Measurements from ENCODE around the gene ACSS1.

Gene ACSS1

GRCh38 chr20:24992487-24993205 lies 65.3 kb downstream of the ACSS1 start, which contains the start of gene APMAP:
Gene APMAP (minus strand): TSS chr20:24992751. CDS start chr20:24992688, 63 bp downstream.
- DNase-seq (ENCODE audit: low spot score) = peak; percentile 96

- peak; percentile 40 for DNase-seq (ENCODE audit: low spot score)
These were observed 65.9 kb downstream of the ACSS1 start for GRCh38 chr20:24991897-24992486.

DNA sequence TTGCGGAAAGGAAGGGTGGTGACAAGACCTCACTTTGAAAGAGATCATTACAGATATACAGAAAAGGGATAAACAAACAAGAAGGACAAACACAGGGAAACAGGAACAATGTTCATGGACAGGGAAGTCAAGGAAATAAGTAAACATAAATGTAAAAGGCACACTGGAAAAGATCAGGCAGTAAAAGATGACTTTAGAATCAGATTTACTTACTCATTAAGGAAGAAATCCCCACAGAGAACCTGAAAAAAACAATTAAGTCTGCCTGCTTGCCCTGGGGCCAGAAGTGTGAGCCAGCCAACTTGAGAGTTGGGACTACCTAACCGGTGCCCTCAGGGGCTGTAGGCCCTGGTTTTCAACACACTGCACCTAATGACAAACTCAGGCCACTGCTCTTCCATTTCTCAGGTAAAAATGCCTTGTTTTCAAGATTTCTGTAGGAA lies 67.1 kb downstream of the ACSS1 start:
- DNase-seq (ENCODE audit: low spot score) = no peak

DNA sequence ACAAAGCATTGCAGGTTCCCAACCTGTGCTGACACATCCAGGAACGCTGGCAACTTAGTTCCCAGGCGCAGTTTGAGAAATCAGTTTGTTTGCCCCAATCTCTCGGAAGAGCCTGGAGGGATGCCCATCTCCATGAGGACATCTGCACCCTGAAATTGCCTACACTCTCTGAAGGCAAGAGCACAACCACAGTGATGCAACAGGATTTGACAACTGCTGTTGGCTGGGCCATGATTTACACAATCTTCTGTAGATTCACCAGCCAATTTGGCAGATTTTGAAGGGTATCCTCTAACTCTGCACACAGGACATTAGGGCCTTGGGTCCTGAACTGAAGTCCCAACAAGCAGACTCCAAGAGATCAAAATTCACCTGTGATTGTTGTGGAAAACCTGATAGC lies 68.8 kb downstream of the ACSS1 start:
- no peak for DNase-seq (ENCODE audit: low spot score)

DNA sequence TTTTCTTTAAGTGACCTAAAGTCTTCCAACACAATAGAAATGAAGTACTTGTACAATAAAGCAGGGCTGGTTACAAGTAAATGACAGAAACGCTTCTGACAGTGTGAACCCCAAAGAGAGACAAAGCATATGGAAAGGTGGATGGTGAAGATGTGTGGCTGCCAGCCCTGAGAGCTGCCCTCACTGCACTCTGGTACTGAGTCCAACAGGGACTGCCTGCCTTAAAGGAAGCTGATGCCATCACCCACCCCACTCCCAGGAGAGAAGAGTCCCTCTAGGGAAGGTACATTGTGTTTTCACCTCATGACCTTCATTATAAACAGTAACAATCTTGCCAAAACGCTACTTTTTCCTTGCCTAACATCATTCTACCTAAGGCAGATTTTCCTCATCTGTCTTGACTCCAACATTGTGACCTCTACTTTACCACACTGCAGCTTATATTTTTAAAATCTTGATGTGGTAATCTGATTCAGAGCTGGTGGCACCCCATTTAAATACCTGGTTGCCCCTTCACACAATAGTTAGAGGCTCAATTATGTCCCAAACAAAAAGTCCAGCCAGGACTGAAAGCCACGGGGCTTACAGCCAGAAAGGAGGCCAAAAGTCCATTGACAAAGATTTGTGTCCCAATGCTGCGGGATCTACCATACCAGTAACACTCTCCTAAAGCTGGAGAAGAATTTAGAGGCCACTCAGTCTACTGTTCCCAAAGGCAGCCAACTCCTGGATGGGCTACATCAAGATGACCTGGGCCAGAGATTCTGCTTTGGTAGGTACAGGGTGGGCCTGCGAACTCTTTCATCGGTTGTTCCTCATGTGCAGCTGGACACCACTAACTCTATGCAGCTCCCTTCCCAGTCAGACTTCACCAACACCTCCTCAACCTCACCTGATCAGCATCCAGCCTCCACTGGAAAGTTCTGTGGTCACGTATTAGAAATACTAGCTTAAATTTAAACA lies 69.8 kb downstream of the ACSS1 start:
- DNase-seq (ENCODE audit: low spot score) = no peak

GRCh38 chr20:24987244-24987643 lies 70.7 kb downstream of the ACSS1 start:
- no peak for DNase-seq (ENCODE audit: low spot score)

DNA sequence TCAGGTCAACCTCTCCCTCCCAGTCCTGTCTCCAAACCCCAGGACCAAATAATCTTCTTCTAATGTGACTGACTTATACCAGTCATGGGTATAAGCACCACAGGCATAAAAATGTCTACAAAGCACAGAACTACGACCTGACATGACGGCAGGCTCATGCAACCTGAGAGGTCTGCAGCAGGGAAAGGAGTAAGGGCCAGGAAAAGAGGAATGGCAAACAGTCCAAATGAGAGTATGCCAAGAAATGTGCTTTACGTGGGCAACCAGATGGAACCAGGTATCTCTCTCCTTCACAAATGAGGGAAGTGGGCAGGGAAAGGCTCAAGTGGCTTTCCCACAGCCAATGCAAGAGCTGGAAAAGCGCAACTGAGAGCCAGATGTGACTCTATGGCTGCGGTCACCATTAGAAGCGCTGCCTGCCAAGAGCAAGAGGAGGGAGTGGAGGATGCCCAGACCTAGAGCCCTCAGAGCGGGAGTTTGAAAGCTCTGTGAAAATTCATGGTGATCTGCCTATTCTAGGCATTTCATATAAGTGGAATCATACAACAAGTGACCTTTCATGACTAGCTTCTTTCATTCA lies 71.4 kb downstream of the ACSS1 start:
- no peak for DNase-seq (ENCODE audit: low spot score)

- DNase-seq (ENCODE audit: low spot score) = no peak
These were observed 72.1 kb downstream of the ACSS1 start for GRCh38 chr20:24985802-24986201.

DNA sequence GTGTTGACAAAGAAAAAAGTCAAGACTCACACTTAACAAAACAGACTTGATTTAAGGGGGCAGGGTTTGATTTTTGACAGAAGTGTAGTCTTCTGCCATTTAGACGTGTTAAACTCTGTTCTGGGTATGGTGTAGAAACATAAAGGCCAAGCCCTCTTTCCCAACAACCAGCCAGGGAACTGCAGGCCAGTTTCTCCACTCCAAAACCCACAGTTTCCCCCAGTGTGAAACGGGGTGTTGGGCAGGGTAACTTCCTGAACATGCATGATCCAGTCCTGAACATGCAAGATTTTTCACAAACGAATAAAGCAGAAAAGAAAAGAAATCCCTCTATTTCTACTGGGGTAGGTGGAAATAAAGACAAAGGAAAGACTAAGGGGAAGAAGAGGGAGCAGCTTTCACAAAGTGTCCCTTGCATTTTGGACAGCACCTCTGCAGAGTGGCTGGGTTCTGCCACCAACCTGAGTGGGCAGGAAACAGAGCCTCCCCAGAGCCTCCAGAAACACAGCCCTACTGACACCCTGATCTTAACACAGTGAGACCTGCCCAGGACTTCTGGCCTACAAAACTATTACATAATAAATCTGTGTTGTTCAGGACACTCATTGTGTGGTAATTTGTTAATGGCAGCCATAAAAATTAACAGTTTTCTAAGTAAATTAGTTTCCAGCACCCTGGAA lies 72.8 kb downstream of the ACSS1 start:
- DNase-seq (ENCODE audit: low spot score) = no peak

GRCh38 chr20:24983896-24984295 lies 74.0 kb downstream of the ACSS1 start:
- no peak for DNase-seq (ENCODE audit: low spot score)

- DNase-seq (ENCODE audit: low spot score) = no peak
These were observed 76.1 kb downstream of the ACSS1 start for GRCh38 chr20:24981790-24982189.

DNA sequence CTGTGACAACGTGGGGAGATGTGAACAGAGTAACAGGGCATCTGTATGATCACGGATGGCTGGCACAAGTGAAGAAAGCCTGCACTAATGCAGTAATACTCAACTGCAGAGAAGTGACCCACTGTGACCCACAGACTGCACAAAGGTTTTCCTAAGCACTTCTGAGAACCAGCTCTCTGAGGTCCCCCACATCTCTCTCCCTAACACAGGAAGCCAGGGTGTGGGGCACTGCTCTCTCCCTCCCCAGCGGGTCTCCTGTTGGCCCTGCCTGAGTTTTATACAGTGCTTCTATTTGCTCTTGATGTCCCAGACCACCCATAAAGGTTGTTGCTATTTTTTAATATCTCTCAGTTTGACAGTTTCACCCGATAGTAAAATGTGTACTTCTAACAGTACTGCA lies 76.7 kb downstream of the ACSS1 start:
- no peak for DNase-seq (ENCODE audit: low spot score)

GRCh38 chr20:24980291-24981053 lies 77.5 kb downstream of the ACSS1 start:
- DNase-seq (ENCODE audit: low spot score) = no peak

DNA sequence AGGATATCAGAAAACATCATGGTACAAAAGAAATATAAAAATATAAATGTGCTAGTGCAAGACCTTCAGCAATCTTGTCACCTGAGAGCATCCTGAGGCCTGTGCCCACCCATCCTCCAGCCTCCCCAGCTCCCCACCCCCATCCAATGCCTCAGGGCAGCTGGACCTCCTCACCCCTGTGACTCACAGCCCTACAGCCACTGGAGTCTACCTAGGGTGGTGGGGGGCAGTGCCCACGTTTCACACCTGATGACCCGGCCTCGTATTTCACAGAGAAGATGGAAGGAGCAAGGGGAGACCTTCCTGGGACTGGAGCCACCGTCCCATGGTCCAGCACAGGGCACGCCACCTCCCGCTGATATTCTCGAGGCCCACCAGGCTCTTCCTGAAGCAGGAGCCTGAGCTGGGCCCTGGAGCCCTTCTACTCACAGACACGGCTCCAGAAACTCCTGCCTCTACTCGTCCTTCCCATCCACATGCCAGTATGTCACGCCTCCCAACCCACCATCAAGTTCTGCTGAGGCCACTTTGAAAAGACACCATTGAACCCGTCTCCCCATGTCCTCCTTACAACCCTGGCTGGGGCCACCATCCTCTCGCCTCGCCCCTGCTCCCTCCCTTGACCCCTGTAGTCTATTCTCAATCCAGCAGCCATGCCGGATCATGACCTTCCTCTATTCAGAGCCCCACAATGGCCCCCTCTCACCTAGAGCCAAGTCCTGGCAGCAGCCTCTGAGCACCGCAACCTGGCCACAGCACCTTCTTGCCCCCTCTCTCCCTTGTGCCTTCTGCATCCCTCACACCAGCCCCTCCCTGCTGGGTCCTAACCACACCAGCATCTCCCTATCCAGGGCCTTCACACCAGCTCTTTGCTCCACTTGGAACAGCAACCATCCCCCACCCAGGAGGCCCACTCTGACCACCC lies 78.6 kb downstream of the ACSS1 start:
- DNase-seq (ENCODE audit: low spot score) = no peak

- no peak for DNase-seq (ENCODE audit: low spot score)
These were observed 79.4 kb downstream of the ACSS1 start for GRCh38 chr20:24978513-24978912.

DNA sequence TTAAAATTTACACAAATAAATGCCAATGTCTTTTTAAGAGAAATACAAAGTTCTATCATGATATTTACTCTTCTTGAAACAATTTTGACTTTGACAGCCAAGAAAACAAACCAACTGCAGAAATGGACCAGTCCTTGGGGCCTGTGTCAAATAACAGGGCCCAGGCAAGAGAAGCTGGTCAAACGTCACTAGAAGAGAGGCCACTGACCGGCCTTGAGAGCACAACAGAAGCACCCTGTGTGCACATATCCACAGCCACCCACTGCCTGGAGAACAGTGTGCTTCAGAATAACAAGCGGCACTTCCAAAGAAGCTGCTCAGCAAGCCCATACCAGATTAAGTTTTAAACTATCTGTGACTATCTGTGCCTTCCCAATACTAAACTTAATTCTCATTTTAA lies 80.1 kb downstream of the ACSS1 start:
- DNase-seq (ENCODE audit: low spot score) = no peak

GRCh38 chr20:24977336-24977735 lies 80.6 kb downstream of the ACSS1 start:
- no peak for DNase-seq (ENCODE audit: low spot score)

DNA sequence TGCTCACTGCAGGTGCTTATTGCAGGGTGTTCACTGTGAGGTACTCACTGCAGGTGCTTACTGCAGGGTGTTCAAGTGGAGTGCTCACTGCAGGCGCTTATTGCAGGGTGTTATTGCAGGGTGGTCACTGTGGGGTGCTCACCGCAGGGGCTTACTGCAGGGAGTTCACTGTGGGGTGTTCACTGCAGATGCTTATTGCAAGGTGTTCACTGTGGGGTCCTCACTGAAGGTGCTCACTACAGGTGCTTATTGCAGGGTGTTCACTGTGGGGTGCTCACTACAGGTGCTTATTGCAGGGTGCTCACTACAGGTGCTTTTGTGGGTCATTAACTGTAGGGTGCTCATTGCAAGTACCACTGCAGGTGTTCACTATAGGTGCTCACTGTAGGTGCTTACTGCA lies 85.6 kb downstream of the ACSS1 start:
- DNase-seq (ENCODE audit: low spot score) = no peak

DNA sequence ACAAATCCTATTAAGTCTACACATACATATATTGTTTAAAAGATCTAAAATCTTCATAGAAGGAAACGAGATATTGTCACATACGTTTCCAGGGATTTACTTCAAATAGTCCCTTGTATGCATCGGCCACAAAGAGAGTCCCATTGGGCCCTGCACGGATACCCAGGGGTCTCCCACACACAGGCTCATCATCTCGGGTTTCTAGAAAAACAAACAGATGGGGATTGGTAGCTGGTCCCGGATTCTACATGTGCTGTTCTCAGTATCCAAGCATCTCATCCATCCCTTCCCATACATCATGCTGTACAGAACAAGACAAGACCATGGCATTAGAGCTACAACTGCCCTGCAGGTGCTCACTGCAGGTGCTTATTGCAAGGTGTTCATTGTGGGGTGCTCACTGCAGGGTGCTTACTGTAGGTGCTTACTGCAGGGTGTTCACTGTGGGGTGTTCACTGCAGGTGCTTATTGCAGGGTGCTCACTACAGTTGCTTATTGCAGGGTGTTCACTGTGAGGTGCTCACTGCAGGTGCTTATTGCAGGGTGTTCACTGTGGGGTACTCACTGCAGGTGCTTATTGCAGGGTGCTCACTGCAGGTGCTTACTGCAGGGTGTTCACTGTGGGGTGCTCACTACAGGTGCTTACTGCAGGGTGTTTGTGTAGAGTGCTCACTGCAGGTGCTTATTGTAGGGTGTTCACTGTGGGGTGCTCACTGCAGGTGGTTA lies 86.4 kb downstream of the ACSS1 start:
- no peak for DNase-seq (ENCODE audit: low spot score)
